Measurements from ENCODE around the gene HAPLN3.

- TF ChIP-seq CTCF (IDR thresholded peaks at IDR 0.05) = no peak
- TF ChIP-seq POLR2A (IDR thresholded peaks at IDR 0.05) = no peak
- TF ChIP-seq EP300 (IDR thresholded peaks at IDR 0.05) = no peak
Measured at GRCh38 chr15:88835646-88836045, 59.7 kb downstream of the HAPLN3 start.
